GM20431 (cell line): ENCODE measurements around the gene CENPO.

ENCODE experiments used
- in situ Hi-C: fragments of 300-500 bp; cut with MseI, MboI; formaldehyde crosslinking; loops from one replicate; pipeline ENCODE4 v1.15.0; 2020; ENCODE audit warnings: low sequenced_read_pairs; ENCODE audit not compliant: unreplicated experiment

CENPO gene

GRCh38 chr2:24820598-24821432, 27.6 kb downstream of the CENPO start:
- in situ Hi-C loops = loop anchor here (5.0 kb wide), 1 partner anchor 409 kb away; no protein-coding TSS in a partner anchor

GRCh38 chr2:24821433-24821891, 28.2 kb downstream of the CENPO start:
- in situ Hi-C loops = loop anchor here (5.0 kb wide), 1 partner anchor 409 kb away; no protein-coding TSS in a partner anchor

- in situ Hi-C loops = loop anchor here (5.0 kb wide), 1 partner anchor 410 kb away; no protein-coding TSS in a partner anchor
These were observed 29.0 kb downstream of the CENPO start for GRCh38 chr2:24822049-24822706.

GRCh38 chr2:24824071-24824588, 30.9 kb downstream of the CENPO start:
- in situ Hi-C loops = loop anchor here (5.0 kb wide), 1 partner anchor 412 kb away; no protein-coding TSS in a partner anchor

- in situ Hi-C loops = loop anchor here (5.0 kb wide), 1 partner anchor 413 kb away; no protein-coding TSS in a partner anchor
These were observed 32.0 kb downstream of the CENPO start for GRCh38 chr2:24824966-24825882.

GRCh38 chr2:24825883-24826772, 32.9 kb downstream of the CENPO start:
- in situ Hi-C loops = no loop called here

GRCh38 chr2:24826773-24827145, 33.5 kb downstream of the CENPO start:
- in situ Hi-C loops = no loop called here

GRCh38 chr2:24827321-24828237, 34.4 kb downstream of the CENPO start:
- in situ Hi-C loops = no loop called here

GRCh38 chr2:24828238-24828996, 35.2 kb downstream of the CENPO start:
- in situ Hi-C loops = no loop called here

- in situ Hi-C loops = no loop called here
These were observed 37.1 kb downstream of the CENPO start for GRCh38 chr2:24830351-24830750.

- in situ Hi-C loops = no loop called here
These were observed 37.6 kb downstream of the CENPO start for GRCh38 chr2:24830786-24831185.

- in situ Hi-C loops = no loop called here
These were observed 38.2 kb downstream of the CENPO start for GRCh38 chr2:24831221-24832072.

GRCh38 chr2:24832073-24832461, 38.8 kb downstream of the CENPO start:
- in situ Hi-C loops = no loop called here

- in situ Hi-C loops = no loop called here
These were observed 39.3 kb downstream of the CENPO start for GRCh38 chr2:24832521-24832920.

GRCh38 chr2:24832931-24833701, 39.9 kb downstream of the CENPO start:
- in situ Hi-C loops = no loop called here
